ENCODE data around the gene NIPAL4.

Gene NIPAL4

DNA sequence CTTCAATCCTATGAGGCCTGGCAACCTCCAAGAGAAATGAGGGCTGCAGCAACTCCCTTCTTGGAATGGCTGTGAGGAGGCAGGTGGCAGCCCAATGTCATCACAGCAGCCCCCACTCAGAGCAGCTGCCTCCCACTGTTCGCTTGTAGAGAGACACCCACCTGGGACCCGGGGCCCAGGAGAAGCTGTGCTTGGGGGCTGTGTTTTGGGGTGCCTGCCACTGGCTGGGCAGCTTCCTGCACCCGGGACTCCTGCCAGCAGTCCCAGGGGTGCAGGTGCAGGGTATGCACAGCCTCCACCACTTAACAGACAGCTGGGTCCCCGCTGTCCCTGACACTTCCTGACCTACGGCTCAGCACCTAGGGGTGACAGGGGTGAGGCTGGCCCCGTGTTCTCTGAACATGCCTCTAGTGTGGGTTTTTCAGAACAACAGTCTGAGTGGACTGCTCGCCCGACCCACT lies 26.2 kb downstream of the NIPAL4 start:
- no peak for DNase-seq

DNA sequence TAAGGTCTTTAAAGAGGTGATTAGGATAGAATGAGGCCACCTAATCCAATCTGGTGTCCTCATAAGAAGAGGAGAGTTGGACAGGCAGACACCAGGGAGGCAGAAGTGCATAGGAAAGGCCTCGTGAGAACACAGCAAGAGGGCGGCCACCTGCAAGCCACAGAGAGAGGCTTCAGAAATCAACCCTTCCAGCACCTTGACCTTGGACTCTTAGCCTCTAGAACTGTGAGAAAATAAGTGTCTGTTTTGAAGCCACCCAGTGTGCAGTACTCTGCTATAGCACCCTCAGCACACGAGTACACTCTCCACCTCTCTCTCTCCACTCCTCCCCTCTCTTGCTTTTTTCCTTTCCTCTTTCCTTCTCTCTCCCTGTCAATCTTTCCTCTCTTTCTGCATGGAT lies 26.8 kb downstream of the NIPAL4 start:
- no peak for DNase-seq

DNA sequence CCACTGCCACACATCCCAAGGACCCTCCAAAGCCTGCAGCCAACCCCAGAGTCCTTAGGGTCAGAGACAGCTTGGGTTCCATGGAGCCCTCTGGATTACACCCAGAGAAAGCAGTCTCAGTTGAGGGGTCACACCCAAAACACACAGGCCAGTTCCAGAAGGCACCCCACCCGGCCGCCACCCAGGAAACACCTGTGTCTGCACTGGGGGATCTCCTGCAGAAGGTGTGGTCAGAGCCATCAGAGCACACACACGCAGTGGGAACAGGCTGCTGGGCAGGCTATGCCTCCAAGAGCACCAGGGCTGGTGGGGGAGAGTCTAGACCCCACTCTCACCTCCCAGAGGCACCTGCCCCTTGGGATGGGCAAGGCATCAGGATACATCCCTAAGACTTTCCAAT lies 27.3 kb downstream of the NIPAL4 start:
- no peak for DNase-seq

DNA sequence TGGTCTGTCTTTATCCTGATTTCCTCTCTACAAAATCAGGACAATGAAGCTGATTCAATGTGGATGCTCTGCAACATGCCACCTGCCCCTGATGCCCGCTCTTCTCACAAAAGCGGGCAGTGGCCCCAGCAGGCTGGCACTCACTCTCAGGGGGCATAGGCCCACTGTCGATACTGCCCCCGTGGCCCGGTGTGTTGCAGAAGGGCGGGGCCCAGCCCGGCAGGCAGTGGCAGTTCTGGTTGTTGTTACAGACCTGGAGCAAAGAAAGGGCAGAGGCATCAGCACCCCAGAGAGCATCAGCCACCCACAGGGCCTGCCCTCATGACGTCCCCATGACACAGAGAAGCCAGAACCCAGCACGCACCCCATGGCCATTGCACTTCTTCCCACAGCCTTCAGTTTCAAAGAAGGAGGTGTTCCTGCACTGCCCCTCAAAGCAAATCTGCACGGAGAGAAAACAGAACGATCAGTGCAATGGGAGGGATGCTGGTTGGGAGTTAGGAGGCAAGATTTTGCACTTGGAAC lies 31.5 kb downstream of the NIPAL4 start:
- DNase-seq: no peak

DNA sequence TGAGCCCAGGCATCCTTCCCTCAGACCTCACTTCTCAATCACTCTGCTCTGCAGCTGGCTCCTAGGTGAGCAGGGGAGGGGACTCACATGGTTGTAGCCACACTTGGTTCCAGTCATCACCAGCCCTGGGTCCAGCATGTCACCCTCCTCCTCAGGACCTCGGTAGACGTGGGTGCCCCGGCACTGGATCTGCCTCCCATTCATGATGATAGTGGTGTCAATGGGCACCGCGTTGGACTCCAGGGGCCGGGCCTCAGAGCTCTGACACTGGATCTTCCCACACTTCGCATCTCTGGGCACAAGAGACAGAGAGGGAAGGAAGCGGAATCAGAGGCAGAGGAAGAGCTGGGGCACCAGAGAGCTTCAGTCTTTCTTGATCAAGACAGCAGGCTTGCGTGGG lies 32.9 kb downstream of the NIPAL4 start:
- no peak for DNase-seq

DNA sequence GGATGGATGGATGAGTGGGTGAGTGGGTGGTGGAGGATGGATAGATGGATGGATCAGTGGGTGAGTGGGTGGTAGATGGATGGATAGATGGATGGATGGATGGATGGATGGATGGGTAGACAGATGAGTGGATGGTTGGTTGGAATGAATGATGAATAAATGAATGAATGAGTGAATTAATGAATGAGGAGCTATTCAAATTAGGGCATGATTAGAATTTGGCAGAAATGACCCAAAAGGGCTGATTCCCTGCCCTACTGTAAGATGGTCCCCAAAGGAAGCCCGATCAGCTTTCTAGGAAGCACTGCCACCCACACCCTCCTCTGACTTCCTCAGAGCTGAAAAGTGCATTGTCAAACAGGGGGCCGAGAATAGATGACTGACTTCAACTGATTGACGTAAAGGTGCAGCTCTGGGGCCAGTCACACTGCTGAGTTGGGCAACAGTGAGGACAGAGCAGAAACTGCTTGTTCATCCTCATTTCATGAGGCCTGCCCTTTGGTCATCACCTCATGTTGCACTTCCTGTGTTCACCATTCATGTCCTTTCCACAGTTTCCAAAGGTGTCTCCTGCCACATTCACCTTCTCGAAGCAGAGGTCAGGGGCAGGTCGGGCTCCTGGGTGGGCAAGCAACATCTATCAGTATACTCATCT lies 34.3 kb downstream of the NIPAL4 start:
- no peak for DNase-seq

DNA sequence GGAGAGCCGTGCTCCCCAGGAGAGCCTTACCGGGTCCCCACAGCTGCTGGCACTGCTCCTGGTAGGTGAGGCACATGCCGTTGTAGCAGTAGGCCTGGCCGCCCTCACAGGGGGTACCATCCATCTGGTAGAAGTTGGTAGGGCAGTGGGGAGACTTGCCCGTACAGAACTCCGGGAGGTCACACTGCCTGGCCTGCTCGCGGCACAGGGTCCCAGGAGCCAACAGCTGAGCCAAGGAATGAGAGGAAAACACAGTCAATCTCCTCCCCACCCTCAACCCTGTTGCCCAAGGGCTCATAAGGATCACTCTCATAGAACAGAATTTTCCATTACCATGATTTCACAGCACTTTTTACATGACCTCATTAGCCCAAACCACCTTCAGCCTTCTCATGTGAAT lies 36.9 kb downstream of the NIPAL4 start:
- DNase-seq: no peak

DNA sequence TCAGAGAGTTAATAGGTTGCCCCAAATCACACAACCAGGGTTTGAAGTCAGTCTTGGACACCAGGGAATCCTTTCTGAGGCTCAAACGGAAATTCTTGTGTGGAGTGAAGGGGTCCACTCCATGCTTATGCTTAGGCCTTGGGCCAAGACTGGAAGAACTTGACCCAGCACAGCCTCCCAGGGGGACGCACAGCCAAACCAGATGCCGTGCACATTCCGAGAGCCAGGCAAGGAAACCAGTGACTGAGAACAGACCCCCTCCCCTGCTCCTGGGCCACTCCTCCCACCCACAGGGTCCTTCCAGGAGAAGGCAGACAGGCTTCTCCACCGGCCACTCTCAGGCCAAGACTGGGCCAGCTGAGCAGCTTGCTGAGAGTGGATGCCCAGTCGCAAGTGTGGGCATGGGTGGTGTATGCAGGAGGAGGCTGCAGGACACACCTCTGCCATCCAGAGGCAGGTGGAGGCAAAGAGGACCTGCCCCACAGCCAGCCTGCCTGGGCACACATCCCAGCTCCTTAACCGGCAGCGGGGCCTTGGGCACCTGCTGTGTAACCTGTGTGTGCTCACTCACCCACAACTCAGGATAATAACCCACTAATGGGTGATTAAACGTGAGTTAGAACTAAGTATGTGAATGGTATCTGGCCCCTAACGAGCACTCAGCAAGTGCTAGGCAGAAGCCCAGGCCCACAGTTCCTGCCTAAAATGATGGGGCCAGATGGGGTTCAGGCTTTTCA lies 38.0 kb downstream of the NIPAL4 start:
- DNase-seq: no peak

DNA sequence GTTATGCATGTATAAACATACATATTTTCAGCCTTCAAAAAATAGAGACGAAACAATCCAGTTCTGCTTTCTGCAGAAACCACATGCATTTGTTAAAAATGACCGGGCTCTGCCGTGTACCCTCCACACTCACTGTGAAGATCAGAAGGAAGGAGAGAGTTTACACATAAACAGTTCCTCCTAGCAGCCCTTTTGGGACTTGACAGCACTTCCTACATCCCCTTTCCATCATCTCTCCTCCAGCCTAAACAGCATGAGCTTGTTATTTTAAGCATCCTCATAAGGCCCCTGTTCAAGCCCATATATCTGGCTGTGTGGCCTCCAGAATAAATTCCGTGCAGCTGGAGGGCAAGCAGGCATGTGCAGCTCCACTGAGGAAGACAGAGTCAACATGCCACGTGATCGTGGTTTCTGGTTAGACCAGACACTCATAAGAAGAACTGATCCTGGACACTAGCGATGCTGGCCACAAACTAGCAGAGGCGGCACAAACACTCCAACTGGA lies 42.2 kb downstream of the NIPAL4 start:
- DNase-seq: no peak

DNA sequence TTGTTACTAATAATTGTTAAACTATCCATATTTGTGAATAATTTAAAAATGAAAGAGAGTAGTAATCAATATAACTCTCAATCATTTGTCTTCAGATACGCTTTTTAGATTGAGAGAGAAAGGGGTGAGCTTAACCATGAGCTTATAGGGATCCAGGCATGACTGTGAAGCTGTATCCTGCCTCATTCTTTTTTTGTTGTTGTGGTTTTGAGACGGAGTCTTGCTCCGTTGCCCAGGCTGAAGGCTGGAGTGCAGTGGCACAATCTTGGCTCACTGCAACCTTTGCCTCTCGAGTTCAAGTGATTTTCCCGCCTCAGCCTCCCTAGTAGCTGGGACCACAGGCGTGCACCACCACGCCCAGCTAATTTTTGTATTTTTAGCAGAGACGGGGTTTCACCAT lies 44.0 kb downstream of the NIPAL4 start:
- no peak for DNase-seq

DNA sequence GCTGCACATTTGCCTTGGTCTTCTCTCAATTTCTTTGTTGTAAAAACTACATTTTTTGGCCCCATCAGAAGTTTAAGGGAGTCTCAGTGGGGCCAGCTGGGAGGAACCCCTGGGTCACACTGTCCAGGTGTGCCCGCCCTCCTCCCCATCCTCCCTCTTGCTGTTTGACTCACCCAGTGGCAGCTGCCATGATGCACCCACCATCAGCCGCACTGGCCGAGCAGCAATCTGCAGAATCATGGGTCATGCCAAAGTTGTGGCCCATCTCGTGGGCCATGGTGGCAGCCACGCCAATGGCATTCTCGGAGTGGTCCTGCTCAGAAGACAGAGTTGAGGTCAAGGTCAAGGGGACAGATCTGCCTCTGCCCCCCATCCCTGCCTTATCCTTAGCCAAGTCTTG lies 45.5 kb downstream of the NIPAL4 start:
- no peak for DNase-seq

DNA sequence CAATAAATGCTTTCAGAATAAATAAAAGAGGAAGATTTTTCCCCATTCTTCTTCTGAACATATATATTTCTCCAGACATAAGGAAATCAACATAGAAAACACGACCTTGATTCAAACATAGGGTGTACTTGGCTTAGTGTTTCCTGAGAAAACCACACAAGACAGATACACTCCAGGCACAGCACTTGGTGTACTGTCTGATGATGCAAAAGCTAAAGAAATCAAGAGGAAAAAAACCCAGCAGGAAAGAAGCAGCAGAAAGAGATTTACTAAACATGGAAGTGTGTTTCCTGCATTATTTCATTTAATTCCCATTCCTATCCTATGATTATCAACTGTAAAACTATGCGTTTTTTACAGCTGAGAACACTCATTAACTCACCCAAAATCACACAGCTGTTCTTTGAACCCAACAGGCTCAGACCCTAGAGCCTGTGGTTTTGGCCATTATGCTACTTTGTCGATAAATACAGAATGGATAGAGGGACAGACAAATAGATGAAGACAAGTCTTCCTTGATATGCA lies 46.1 kb downstream of the NIPAL4 start:
- no peak for DNase-seq

DNA sequence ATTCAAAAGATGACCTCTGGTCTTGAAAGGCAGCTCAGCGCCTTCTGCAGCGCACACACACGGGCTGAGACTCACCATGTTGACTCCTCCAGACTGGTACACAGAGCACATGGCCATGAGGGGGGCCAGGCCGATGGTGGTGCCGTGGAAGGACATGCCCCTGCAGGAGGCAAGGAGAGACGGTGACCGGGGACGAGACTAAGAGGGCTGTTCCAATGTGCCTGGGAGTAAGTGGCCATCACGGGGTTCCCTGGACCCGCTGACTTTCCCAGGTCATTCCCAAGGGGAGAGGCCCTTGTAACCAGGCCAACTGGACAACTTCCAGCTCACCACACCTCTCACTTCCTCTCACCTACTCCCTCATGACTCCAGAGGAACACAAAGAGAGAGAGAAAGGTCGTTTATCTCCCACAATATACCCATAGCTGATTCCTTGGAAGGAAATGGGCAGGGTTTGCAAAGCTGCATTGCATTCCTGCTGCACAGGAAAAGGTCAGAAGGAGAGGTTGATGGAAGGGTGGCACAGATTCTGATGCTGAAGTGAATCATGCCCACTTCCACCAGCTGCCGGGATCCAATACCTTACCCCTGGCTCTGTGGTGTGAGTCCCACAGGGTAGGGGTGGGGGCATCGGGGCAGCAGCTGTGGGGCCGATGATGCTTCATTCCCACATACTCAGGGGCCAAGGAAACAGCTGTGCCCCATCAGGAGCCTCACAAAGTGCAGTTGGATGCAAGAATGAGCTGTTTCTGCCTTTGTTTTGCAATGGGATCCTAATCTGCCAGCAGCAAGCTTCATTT lies 47.2 kb downstream of the NIPAL4 start:
- no peak for DNase-seq

DNA sequence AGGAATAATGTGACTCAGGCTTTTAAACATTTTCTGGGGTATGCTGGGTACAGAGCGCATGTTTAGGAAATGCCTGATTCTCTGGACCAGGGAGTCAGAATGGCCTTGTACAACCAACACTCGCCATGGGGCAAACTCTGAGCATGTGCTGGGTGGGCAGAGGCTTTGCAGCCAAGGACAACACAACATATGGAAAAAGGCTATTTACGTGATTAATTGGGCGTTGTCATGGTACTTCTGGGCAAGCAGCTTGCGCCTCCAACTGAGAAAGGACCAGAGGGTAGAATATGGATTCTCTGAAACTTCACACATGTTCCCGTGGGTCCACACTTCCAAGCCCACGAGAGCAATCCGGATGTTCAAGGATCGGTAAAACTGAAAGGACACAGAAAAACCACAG lies 49.1 kb downstream of the NIPAL4 start:
- DNase-seq: no peak

DNA sequence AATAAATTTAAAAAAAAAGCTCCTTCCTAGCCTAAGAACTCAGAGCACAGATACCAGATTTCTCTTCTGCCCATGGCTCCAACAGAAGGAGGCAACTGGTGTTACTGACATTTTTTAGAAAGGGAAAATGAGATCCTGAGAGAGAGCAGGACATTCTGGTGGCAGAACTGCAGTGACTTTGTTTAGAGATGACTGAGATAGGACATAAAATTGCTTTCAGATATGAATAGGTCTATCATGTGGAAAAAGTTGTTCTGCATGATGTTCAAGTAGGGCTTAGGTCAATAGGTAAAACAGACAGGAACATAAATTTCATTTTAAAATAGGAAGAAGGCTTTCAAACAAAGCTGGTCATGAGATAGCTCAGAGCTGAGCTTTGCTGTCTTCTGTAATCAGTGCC lies 49.6 kb downstream of the NIPAL4 start:
- DNase-seq: no peak

DNA sequence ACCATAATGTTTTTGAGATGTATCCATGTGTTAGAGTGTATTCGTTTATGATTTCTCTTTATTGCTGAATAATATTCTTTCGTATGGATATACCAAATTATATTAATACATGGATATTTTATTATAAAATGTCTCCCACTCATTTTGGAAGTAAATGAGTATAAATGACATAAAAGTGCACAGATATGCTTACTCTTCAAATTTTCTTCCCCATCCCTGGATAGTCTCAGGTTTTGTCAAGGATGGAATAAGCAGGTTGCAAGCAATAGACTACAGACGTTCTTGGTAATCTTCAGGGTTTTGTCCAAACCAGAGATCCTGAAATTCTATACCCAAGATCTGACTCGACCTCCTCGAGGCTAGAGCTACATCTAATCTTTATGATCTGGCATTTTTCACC lies 50.7 kb downstream of the NIPAL4 start:
- DNase-seq: no peak

DNA sequence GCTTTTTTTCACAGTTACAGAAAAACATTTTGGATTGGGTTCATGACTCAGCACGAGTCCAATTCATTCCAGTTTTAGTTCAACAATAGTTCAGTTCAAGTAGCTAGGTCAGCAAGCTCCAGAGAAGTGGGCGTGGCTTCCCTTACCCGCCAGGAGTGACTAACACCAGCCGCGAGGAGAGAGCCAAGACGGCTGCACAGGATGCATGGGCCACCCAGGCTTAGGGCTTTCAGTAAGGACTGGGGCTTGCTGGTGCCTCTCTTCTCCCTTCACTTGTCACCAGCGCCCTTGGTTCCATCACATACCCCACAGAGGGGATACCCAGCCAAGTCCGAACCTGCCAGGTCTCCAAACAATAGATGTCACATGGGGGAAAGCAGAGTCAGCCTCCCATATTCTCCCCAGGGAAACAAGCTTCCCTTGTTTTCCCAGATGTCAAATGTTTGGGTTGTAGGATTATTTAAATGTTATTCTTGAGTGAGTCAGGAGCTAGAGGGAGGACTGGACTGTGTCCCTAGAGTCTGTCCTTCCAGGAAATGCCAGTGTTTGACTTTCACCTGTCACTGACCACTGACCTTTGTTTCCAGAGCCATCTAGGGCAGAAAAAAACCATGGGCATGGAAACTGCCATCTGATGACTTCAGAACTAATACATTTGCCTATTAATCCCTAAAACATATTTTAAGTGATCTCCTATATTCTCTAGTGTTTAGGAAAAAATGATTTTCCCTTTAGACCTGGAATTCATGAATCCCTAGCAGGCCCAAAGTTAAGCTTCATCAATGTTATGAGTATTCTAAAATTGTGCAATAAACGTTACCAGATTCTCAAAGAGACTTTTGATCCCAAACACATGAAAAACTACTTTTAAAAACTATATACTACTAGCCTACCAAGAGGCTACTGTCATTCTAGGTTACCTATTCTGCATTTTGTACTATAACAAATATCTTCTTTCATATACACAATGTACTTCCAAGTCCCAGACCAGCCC lies 51.9 kb downstream of the NIPAL4 start:
- DNase-seq: peak; percentile 6

DNA sequence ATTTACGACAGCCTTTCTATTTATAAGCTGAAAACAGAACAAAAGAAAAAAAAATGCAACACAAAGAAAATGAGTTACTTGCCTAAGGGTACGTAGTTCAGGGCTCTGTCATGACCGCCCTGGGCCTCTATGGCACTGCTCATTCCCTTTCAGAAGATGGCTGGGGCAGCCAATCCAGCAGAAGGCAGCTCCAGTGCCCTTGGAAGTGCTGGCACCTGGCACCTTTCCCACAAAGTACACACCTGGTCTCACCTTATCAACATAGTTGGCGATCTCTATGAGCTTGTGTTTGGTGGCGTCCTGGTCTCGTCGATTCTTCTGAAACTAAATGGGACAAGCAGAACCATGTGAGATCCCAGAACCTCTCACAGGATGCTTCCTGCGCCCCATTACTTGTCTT lies 53.2 kb downstream of the NIPAL4 start:
- no peak for DNase-seq

DNA sequence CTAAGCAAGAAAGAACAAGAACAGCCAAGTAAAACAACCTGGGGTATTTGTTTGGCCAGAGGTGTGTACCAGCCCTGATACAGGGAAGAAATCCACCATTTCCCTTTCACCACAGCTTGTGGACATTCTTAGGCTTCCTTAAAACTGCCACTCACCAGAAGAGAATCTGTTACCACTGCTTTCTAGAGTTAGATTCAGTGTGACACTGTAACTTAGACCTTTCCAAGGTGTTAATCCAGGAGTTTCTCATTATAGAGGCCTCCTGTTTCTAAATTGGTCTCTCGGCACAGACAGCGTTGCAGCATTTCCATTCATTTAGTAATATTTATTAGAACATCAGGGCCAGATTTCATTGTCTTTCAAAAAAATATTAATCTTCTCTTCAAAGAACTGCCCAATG lies 55.0 kb downstream of the NIPAL4 start:
- no peak for DNase-seq

DNA sequence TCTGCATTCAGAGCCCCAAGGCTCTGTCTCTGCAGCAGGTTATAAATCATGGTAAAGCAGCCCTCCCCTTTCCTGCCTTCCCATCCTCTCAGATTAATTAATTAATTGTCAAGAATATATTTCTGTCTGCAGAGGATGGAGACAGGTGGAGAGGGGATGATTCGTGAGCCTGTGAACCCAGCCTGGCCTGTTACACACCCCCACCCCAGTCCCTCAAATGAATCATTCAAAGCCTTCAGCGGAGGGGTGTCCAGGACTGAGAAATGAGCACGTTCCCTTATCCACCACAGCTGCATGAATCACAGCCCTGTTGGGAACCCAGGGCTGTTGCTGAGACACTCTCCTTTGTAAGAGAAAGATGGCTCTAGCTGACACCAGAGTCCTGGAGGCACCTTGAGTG lies 56.0 kb downstream of the NIPAL4 start:
- DNase-seq: no peak

DNA sequence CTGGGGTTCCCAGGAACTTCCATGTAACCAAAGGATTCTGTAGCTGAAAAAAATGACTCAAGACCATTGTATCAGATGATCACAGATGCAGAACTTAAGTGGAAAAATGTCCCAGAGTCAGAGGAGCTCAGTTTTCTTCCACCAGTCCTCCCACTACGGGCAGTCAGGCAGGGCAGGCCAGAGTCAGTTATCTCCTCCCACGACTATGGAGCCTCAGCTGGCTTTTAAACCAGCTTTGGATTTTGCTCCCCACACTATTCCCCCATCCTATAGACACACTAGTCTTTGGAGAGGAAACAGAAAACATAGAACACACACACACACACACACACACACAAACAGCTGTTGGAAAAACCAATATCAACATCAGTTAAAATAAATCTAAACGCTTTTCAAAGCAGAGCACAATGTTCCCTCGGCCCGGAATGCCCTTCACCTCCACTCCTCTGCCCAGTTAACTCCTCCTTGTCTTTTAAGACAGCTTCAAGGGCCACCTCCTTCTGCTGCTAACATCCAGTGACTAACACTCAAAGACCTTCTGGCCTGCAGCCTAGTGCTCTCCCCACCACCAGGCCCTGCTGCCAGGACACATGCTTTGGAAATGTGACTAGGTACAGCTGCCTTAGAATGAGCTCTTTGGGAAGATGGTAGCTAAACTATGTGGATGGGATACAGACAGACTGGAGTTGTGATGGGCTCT lies 56.8 kb downstream of the NIPAL4 start:
- no peak for DNase-seq
